ENCODE measurements around the gene CCDC51. TPM values are rescaled to one million over a fixed set of nuclear protein-coding genes. Genes with fewer than 3 reads are reported as not detected.
"Not testable (repeated sequence)": the region's sequence is repeated elsewhere in the genome, so short reads cannot be mapped to it uniquely, and the experiment has no call there.

Gene CCDC51
- total and polyA plus RNA-seq, 7 experiments from 2014 or later, result 3.6 to 16.5 (median 7.1) TPM

GRCh38 chr3:48465237-48465530 is 25.3 kb upstream of the CCDC51 start:
- H3K4me1 Mint-ChIP-seq, result peaks cover 26 to 59% (median 53%) of the 10 kb centered on the region in 7 donors
- Histone ChIP-seq H3K4me1 (ENCODE audit: control insufficient read depth in 2 of 2, insufficient read depth in 2 of 2, low read length in 2 of 2) (peaks cover 35 to 47% of the 10 kb centered on the region in 2 donors), H3K9me3 (ENCODE audit: control insufficient read depth in 2 of 3, low read length in 3 of 3) (no peaks in the 10 kb centered on the region), H3K27ac (ENCODE audit: low read depth, low read length) (peak overlapping the region; percentile 95), H3K4me3 (ENCODE audit: low read length) (no peak overlapping the region), H3K36me3 (ENCODE audit: control insufficient read depth in 2 of 3, insufficient read depth in 3 of 3, low read length in 3 of 3) (peaks cover 3 to 47% (median 5%) of the 10 kb centered on the region in 3 experiments), H3K27me3 (ENCODE audit: control insufficient read depth in 2 of 2, insufficient read depth in 2 of 2, low read length in 2 of 2) (no peaks in the 10 kb centered on the region)
- no peak for ATAC-seq
- ChIA-PET CTCF (interaction anchor here (0.6 to 2.2 kb wide), 3 partner anchors 14 to 45 kb away, joined by 3 to 11 read pairs (median 6); no protein-coding TSS in a partner anchor), POLR2A (interaction anchor here (0.5 to 2.5 kb wide), 6 partner anchors 9 to 223 kb away, joined by 3 to 14 read pairs (median 4); partner anchors contain the start of gene ATRIP)
- H3K4me3 Mint-ChIP-seq, result peak overlapping the region; percentile 87 to 98 (median 91)
- H3K36me3 Mint-ChIP-seq, result peaks cover 0 to 41% (median 10%) of the 10 kb centered on the region in 5 donors
- intact Hi-C loops (cut with micrococcal nuclease), result loop anchor here in 1 of 2 donors (5.0 kb wide), 1 partner anchor 82 kb away; no protein-coding TSS in a partner anchor
- no peaks in the 10 kb centered on the region for H3K27me3 Mint-ChIP-seq
- no peak for DNase-seq
- H3K9me3 Mint-ChIP-seq, result no peaks in the 10 kb centered on the region
- peak overlapping the region; percentile 89 to 99 (median 95) for H3K27ac Mint-ChIP-seq

- H3K4me3 ChIP-seq (ENCODE audit: low read length), result no peak overlapping the region
Observed at GRCh38 chr3:48464713-48465221, 24.8 kb upstream of the CCDC51 start.

DNA sequence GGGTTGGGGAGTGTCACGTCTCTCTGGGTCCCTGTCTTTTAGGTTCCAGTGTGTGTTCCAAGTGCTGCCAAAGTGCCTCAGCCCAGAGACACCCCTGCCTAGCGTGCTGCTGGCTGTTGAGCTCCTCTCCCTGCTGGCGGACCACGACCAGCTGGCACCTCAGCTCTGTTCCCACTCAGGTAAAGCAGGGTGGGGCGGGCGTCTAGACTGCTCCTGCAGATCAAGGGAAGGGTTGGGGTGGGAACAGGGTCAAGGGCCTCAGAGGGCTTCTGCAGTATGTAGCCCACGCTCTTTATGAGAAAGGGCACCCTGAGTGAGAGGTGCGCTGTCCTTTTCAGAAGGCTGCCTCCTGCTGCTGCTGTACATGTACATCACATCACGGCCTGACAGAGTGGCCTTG is 23.8 kb upstream of the CCDC51 start:
- Histone ChIP-seq H3K27me3 (ENCODE audit: control insufficient read depth in 2 of 2, insufficient read depth in 2 of 2, low read length in 2 of 2) (no peaks in the 10 kb centered on the region), H3K36me3 (ENCODE audit: control insufficient read depth in 2 of 3, insufficient read depth in 3 of 3, low read length in 3 of 3) (peaks cover 5 to 47% (median 10%) of the 10 kb centered on the region in 3 experiments), H3K4me3 (ENCODE audit: low read length) (no peak overlapping the region), H3K9me3 (ENCODE audit: control insufficient read depth in 2 of 3, low read length in 3 of 3) (no peaks in the 10 kb centered on the region), H3K27ac (ENCODE audit: low read depth, low read length) (no peak overlapping the region), H3K4me1 (ENCODE audit: control insufficient read depth in 2 of 2, insufficient read depth in 2 of 2, low read length in 2 of 2) (peaks cover 30 to 33% of the 10 kb centered on the region in 2 donors)
- ChIA-PET CTCF (interaction anchor here (1.2 to 1.7 kb wide), 3 partner anchors 10 to 84 kb away, joined by 3 to 9 read pairs (median 5); no protein-coding TSS in a partner anchor), POLR2A (interaction anchor here (0.5 to 1.6 kb wide), 6 partner anchors 9 to 40 kb away, joined by 3 to 5 read pairs (median 3); partner anchors contain the start of genes ATRIP and SHISA5)
- peaks cover 16 to 44% (median 38%) of the 10 kb centered on the region in 7 donors for H3K4me1 Mint-ChIP-seq
- H3K4me3 Mint-ChIP-seq, result no peak overlapping the region
- DNase-seq (no peak), ATAC-seq (no peak)
- H3K27ac Mint-ChIP-seq, result peak overlapping the region in 1 of 9 donors; percentile 56
- intact Hi-C loops (cut with micrococcal nuclease), result no loop called here
- H3K27me3 Mint-ChIP-seq, result no peaks in the 10 kb centered on the region
- peaks cover 0 to 30% (median 7%) of the 10 kb centered on the region in 5 donors for H3K36me3 Mint-ChIP-seq
- H3K9me3 Mint-ChIP-seq, result no peaks in the 10 kb centered on the region

More at GRCh38 chr3:48464713-48465221, 24.8 kb upstream of the CCDC51 start:
- Histone ChIP-seq H3K27me3 (ENCODE audit: control insufficient read depth in 2 of 2, insufficient read depth in 2 of 2, low read length in 2 of 2) (no peaks in the 10 kb centered on the region), H3K9me3 (ENCODE audit: control insufficient read depth in 2 of 3, low read length in 3 of 3) (no peaks in the 10 kb centered on the region), H3K36me3 (ENCODE audit: control insufficient read depth in 2 of 3, insufficient read depth in 3 of 3, low read length in 3 of 3) (peaks cover 5 to 47% (median 7%) of the 10 kb centered on the region in 3 experiments), H3K27ac (ENCODE audit: low read depth, low read length) (peak overlapping the region; percentile 95), H3K4me1 (ENCODE audit: control insufficient read depth in 2 of 2, insufficient read depth in 2 of 2, low read length in 2 of 2) (peaks cover 31 to 43% of the 10 kb centered on the region in 2 donors)
- Mint-ChIP-seq H3K36me3 (peaks cover 0 to 38% (median 7%) of the 10 kb centered on the region in 5 donors), H3K27me3 (no peaks in the 10 kb centered on the region), H3K4me3 (peak overlapping the region in 6 of 10 donors; percentile 7 to 94 (median 90)), H3K27ac (peak overlapping the region in 7 of 9 donors; percentile 89 to 99 (median 95)), H3K4me1 (peaks cover 22 to 55% (median 49%) of the 10 kb centered on the region in 7 donors), H3K9me3 (no peaks in the 10 kb centered on the region)
- no peak for DNase-seq
- intact Hi-C loops (cut with micrococcal nuclease), result loop anchor here in 1 of 2 donors (5.0 kb wide), 1 partner anchor 83 kb away; no protein-coding TSS in a partner anchor
- CTCF ChIA-PET, result interaction anchor here (0.8 to 2.2 kb wide), 4 partner anchors 9 to 29 kb away, joined by 3 to 11 read pairs (median 7); no protein-coding TSS in a partner anchor
- POLR2A ChIA-PET, result interaction anchor here (0.6 to 2.5 kb wide), 4 partner anchors 19 to 27 kb away, joined by 3 to 13 read pairs (median 4); partner anchors contain the start of gene ATRIP
- ATAC-seq, result no peak

DNA sequence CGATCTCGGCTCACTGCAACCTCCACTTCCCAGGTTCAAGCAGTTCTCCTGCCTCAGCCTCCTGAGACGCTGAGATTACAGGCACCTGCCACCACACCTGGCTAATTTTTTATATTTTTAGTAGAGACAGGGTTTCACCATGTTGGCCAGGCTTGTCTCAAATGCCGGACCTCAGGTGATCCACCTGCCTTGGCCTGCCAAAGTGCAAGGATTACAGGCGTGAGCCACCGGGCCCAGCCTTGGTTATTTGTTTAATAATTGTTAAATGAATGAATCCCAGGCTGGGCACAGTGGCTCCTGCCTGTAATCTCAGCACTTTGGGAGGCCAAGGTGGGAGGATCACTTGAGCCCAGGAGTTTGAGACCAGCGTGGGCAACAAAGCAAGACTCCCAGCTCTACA is 21.8 kb upstream of the CCDC51 start:
- peak overlapping the region in 1 of 9 donors; percentile 8 for H3K27ac Mint-ChIP-seq
- H3K9me3 Mint-ChIP-seq; DNase-seq; H3K27ac ChIP-seq (ENCODE audit: low read depth, low read length); H3K4me3 Mint-ChIP-seq; H3K27me3 Mint-ChIP-seq; H3K9me3 ChIP-seq (ENCODE audit: control insufficient read depth in 2 of 3, low read length in 3 of 3); H3K27me3 ChIP-seq (ENCODE audit: control insufficient read depth in 2 of 2, insufficient read depth in 2 of 2, low read length in 2 of 2); intact Hi-C loops (cut with micrococcal nuclease); H3K4me3 ChIP-seq (ENCODE audit: low read length); POLR2A ChIA-PET; ATAC-seq: not testable (repeated sequence)
- Histone ChIP-seq H3K4me1 (ENCODE audit: control insufficient read depth in 2 of 2, insufficient read depth in 2 of 2, low read length in 2 of 2) (peaks cover 11 to 14% of the 10 kb centered on the region in 2 donors), H3K36me3 (ENCODE audit: control insufficient read depth in 2 of 3, insufficient read depth in 3 of 3, low read length in 3 of 3) (peaks cover 0 to 42% (median 10%) of the 10 kb centered on the region in 3 experiments)
- CTCF ChIA-PET, result interaction anchor here (1.2 to 2.1 kb wide), 2 partner anchors 26 to 45 kb away, joined by 4 to 7 read pairs; no protein-coding TSS in a partner anchor
- peaks cover 0 to 17% (median 0%) of the 10 kb centered on the region in 5 donors for H3K36me3 Mint-ChIP-seq
- peaks cover 5 to 25% (median 20%) of the 10 kb centered on the region in 7 donors for H3K4me1 Mint-ChIP-seq

DNA sequence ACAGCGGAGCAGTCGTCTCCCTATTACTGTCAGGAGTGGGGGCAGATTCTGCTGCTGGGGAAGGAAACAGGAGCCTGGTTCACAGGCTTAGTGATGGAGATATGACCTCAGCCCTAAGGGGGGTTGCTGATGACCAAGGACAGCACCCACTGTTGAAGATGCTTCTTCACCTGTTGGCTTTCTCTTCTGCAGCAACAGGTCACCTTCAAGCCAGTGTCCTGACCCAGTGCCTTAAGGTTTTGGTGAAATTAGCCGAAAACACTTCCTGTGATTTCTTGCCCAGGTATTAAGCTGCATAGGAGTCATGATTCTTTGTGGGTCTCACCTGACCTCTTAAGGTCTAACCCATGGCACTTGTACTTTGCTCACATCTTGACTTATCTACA is 20.6 kb upstream of the CCDC51 start:
- H3K36me3 Mint-ChIP-seq, result peaks cover 0 to 16% (median 0%) of the 10 kb centered on the region in 5 donors

DNA sequence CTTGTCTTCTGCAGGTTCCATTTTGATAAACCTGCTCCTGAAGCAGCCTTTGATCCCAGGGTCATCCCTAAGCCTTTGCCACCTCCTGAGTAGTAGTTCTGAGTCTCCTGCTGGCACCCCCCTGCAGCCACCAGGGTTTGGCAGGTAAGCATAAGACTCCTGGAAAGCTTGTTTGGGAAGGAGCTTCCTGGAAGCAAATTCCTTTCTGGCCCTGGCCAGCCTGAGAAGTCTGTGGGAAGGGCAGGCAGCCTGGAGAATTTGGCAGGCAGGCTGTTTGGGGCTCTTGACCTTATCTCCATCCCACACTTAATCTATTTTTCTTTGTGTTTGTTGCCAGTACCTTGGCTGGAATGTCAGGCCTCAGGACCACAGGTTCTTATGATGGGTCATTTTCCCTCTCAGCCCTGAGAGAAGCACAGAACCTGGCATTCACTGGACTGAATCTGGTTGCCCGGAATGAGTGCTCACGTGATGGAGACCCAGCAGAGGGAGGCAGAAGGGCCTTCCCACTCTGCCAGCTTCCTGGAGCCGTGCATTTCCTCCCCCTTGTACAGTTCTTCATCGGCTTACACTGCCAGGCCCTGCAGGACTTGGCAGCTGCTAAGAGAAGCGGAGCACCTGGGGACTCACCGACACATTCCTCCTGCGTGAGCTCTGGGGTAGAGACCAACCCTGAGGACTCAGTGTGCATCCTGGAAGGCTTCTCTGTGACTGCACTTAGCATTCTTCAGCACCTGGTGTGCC is 20.0 kb upstream of the CCDC51 start:
- POLR2A ChIA-PET, result no interaction called here
- CTCF ChIA-PET, result no interaction called here
- H3K27ac ChIP-seq (ENCODE audit: low read depth, low read length), result no peak overlapping the region
- no peak for ATAC-seq
- peaks cover 0 to 52% (median 10%) of the 10 kb centered on the region in 3 experiments for H3K36me3 ChIP-seq (ENCODE audit: control insufficient read depth in 2 of 3, insufficient read depth in 3 of 3, low read length in 3 of 3)
- no peak overlapping the region for H3K4me3 Mint-ChIP-seq
- no peaks in the 10 kb centered on the region for H3K9me3 Mint-ChIP-seq
- H3K27ac Mint-ChIP-seq, result peak overlapping the region in 2 of 9 donors; percentile 8 to 18
- H3K27me3 ChIP-seq (ENCODE audit: control insufficient read depth in 2 of 2, insufficient read depth in 2 of 2, low read length in 2 of 2), result no peaks in the 10 kb centered on the region
- no peaks in the 10 kb centered on the region for H3K9me3 ChIP-seq (ENCODE audit: control insufficient read depth in 2 of 3, low read length in 3 of 3)
- H3K36me3 Mint-ChIP-seq, result peaks cover 0 to 19% (median 0%) of the 10 kb centered on the region in 5 donors
- H3K4me1 Mint-ChIP-seq, result peaks cover 3 to 10% (median 6%) of the 10 kb centered on the region in 7 donors
- peaks cover 0 to 2% of the 10 kb centered on the region in 2 donors for H3K4me1 ChIP-seq (ENCODE audit: control insufficient read depth in 2 of 2, insufficient read depth in 2 of 2, low read length in 2 of 2)
- intact Hi-C loops (cut with micrococcal nuclease), result no loop called here
- no peak for DNase-seq
- no peak overlapping the region for H3K4me3 ChIP-seq (ENCODE audit: low read length)
- no peaks in the 10 kb centered on the region for H3K27me3 Mint-ChIP-seq

More for the DNA sequence above, 20.6 kb upstream of the CCDC51 start:
- H3K27ac ChIP-seq (ENCODE audit: low read depth, low read length), result no peak overlapping the region
- H3K9me3 Mint-ChIP-seq, result no peaks in the 10 kb centered on the region
- ChIA-PET CTCF (no interaction called here), POLR2A (no interaction called here)
- H3K4me1 Mint-ChIP-seq, result peaks cover 5 to 15% (median 12%) of the 10 kb centered on the region in 7 donors
- peak overlapping the region in 5 of 9 donors; percentile 0 to 80 (median 8) for H3K27ac Mint-ChIP-seq
- intact Hi-C loops (cut with micrococcal nuclease), result no loop called here
- H3K4me3 ChIP-seq (ENCODE audit: low read length), result no peak overlapping the region
- no peak overlapping the region for H3K4me3 Mint-ChIP-seq
- H3K27me3 Mint-ChIP-seq, result no peaks in the 10 kb centered on the region
- no peaks in the 10 kb centered on the region for H3K27me3 ChIP-seq (ENCODE audit: control insufficient read depth in 2 of 2, insufficient read depth in 2 of 2, low read length in 2 of 2)
- no peak for ATAC-seq
- H3K9me3 ChIP-seq (ENCODE audit: control insufficient read depth in 2 of 3, low read length in 3 of 3), result no peaks in the 10 kb centered on the region
- H3K4me1 ChIP-seq (ENCODE audit: control insufficient read depth in 2 of 2, insufficient read depth in 2 of 2, low read length in 2 of 2), result peaks cover 4 to 7% of the 10 kb centered on the region in 2 donors
- no peak for DNase-seq
- H3K36me3 ChIP-seq (ENCODE audit: control insufficient read depth in 2 of 3, insufficient read depth in 3 of 3, low read length in 3 of 3), result peaks cover 0 to 46% (median 10%) of the 10 kb centered on the region in 3 experiments

All from naive thymus-derived CD4-positive, alpha-beta T cell (primary cell).